NCI-H128 (cell line): ENCODE measurements around the gene PAQR8.

Experiments used
- DNase-seq: peaks from one replicate; lab custom pipeline; 2025; ENCODE audit not compliant: unreplicated experiment; lab: John Stamatoyannopoulos, UW

Gene PAQR8

DNA sequence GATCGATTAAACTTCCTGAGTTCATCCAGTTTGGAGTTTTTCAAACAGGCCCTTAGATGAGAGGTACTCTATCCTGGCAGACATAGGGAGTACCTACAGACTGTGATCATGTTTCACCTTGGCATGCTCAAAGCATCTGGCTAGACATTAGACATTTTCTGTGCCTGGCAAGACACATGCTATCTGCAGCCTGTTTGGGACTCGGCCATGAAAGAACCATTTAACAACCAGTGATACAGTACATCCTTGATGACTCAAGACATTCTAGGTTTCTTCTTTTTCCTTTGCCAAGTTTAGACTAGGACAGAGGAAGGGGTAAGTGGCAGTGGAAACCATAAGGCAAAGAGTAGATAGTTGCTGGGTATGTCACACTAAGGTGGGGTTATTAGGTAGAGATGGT lies 15.4 kb upstream of the PAQR8 start:
- no peak for DNase-seq

DNA sequence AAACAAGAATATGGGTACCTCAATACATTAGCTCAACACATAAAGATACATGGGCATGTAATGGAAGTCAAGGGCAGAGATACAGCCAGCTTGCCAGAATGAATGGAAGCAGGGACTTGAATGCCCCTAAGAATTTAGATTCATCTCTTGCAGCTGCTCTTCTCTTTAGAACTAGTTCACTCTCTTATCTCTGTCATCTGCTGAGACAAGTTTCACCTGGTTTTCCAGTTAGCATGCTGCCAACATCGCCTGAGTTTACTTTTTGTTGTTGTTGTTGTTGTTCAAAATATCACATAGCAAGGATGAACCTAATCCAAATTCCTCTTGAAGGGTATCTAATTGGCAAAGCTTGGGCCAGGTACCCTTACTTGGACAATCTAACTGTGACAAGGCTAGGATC lies 14.1 kb upstream of the PAQR8 start:
- DNase-seq = no peak

DNA sequence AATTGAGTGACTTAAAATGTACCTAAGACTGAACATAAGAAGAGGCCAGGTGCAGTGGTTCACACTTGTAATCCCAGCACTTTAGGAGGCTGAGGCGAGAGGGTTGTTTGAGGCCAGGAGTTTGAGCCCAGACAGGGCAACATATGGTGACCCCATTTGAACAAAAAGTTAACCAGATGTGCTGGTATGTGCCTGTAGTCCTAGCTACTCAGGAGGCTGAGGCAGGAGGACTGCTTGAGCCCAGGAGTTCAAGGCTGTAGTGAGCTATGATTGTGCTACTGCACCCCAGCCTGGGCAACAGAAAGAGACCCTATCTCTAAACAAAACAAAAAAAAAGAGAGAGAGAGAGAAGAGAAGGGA lies 10.1 kb upstream of the PAQR8 start:
- no peak for DNase-seq

DNA sequence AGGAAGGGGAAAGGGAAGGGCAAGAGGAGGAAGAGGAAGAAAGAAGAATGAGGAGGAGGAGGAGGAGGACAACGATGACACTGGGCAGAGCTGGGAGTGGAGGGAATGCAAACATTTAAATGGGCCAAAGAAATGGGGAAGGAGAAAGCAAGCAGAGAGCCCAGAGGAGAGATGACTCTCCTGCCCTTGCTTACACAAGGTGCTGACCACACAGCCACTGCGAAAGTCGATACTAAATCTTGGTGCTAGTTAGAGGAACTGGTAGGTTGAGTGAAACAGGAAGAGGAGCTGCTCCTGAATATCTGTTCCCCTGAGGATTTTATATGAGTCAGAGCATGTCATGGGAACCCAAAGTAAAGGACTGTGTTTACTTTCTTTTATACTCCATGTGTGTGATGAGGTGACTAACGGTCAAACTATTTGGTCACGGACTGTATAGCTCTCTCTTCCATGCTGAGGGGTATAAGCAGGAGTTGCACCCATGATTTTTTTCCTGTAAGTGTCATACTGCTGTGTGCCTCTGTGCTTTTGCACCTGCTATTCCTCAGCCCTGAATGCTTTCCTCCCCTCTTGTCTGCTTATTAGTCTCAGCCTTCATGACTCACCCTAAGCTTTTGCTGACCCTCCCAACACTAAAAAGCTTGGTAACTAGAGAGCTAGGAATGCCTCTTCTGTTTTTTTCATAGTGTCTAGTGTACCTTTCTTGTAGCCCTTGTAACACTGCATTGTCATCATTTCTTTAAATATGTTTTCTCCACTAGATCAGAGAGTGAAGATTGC lies 9.5 kb upstream of the PAQR8 start:
- DNase-seq = peak; percentile 2

DNA sequence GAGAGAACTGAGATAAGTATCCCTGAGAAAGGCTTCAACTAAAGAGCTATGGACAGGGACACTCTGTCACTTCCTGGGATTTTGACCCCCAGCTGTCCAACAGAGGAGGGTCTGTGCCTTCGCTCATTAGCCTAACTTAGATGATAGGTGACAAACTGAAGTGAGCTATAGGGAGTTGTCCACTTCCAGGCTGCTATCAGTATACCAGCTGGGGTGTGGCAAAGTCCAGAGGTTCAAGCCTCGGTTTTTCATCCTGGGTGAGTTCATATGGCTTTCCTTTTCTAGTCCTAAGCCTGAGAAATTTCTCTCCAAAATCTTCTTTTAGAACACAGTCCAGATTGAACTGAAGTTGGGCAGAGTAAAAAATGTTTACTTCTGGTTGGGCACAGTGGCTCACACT lies 5.9 kb upstream of the PAQR8 start:
- DNase-seq = no peak

DNA sequence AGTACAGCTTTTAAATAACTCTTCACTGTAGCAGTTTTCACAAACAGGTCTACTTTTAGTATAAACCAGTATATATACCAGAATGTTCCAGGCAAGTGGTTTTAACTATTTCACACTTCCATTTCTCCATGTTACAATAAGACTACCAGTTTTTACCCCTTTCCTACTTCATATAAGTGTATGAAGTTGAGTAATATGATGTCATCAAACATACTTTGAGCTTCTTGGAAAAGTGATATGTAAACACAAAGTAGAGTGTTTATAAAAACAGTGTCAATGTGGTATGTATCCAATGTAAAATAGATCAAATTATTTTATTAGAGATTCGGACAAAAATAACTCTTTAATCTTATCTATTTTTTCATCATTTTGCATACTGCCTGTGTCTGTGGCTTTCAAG lies 2.5 kb upstream of the PAQR8 start:
- no peak for DNase-seq

DNA sequence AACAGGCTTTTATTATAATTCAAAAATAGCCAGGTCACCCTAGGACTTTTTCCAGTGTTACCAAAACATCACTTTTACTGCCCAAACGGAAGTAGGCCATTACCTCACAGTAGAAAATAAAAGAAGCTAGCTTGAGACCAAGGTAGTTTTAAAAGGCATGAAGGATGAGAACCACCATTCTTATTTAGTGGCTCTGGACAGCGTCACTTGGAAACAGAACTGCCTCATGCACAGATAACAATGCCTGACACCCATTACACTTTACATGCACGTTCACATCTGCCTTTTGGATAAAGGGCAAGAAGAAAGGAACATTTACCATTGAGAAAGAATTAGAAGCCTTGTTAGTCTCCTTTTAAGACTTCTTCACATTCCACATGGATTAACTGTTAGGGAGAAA lies 1.9 kb upstream of the PAQR8 start:
- DNase-seq = no peak

DNA sequence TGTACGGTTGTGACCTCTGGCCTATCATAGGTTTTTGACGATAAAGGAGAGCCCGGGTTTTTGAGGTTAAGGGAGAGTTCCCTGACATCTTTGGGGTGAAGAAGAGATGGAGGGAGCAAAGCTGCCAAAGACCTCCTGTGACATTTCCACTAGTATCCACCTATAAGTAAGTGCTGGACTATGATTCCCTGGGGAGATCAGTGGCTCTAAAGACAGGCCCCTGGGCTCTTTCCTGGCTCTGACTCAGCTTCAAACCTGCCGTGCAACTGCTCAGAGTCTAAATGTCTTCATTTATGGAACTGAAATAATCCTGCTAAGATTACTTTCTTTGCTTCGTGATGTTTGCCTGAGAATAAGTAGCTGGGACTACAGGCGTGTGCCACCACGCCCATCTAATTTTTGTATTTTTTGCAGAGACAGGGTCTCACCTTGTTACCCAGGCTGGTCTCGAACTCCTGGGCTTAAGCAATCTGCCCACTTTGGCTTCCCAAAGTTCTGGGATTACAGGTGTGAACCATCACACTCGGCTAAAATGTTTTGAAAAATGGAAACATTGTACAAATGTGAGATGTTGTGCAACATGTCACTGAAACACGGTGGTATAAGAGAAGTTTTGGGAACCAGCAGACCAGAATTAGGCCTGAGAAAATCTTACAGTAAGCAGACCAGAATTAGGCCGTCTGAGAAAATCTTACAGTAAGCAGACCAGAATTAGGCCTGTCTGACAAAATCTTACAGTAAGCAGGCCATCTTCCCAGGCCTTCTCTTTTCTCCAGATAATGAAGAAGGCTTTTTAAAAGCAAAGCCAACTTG lies 1.1 kb upstream of the PAQR8 start:
- DNase-seq = no peak

DNA sequence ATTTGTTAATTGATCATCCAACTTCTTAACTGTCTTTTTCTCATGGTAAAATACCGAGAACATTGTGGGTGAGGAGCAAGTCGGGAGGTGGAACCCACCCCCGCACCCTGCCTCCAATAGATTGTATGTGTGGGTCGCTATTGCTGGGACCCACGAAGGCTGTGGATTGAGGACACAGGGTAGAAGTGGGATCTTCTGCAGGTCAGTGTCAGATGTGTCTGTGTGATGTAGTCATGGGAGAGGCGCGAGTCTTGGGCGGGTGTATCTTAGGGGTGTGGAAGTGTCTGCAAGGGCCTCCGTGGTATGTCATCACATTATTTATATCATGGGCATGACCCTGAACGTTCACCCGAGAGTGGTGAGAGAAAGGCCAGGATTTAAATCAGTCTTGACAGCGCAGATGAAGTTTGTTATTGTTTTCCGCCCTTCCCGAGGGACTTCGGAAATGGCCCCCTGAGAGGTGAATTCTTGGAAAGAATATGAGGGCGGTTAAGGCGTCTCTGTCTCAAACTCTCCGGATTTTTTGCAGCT lies 472 bp upstream of the PAQR8 start:
- no peak for DNase-seq

DNA sequence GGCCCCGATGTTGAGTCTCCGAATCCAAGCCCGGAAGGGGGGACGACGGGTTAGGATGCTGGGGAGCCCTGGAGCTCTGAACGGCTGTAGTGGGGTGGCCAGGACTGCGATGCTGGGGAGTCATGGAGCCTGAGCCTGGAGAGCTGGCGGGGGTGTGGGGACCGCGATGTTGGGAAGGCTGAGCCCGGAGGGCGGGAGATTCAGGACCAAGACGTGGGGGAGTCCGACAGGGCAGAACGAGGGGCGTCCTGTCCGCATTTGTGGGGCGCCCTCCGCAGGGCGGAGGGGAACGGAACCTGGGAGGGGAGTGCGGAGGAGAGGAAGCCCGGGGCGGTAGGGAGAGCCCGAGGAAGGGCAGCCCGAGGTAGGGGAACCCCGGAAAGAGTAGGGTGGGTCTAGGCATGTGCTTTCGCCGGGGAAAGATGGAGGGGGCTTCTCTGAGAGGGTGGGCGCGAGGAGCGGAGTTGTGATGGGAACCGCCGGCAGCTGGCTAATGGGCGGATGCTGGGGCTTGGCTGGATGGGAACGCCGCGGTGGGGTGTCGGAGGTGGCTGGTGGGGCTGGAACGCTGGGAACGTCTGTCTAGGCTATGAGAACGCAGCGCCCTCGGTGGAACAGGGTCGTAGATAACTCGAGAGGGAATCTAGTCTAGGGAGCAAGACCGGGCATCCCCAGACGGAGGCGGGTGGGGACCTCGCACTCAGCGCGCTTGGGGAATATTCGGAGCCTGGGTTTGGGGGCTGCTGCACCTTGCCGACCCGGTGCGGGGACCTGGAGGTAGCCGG lies 684 bp downstream of the PAQR8 start:
- peak; percentile 23 for DNase-seq

DNA sequence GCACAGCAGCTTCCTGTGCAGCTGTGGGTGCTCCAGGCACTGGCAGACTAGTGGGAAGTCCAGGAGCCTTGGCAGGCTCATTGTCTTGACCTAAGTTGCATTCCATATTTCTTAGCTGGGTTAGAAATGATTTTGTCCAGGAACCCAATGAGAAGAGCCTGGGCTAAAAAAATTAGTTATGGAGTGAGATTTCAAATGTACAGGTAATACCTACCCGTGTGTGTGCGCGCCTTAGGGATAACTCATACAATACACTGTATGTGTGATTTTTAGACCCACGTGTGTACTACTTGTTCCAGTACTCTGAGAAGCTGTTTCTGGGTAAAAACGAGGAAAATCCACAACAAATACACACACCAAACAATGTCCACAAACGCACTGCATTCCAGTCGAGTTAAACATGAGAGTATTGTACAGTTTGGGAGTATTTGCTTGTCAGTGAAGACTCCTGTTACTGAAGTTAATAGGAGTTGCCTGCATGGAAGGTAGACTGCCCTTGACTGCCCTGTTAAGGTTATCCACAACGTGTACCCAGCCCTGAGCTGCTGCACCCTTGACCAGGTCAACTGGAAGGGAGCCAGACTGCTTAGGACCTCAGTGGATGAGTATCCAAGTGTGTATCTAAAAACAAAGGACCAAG lies 1.4 kb downstream of the PAQR8 start:
- no peak for DNase-seq

DNA sequence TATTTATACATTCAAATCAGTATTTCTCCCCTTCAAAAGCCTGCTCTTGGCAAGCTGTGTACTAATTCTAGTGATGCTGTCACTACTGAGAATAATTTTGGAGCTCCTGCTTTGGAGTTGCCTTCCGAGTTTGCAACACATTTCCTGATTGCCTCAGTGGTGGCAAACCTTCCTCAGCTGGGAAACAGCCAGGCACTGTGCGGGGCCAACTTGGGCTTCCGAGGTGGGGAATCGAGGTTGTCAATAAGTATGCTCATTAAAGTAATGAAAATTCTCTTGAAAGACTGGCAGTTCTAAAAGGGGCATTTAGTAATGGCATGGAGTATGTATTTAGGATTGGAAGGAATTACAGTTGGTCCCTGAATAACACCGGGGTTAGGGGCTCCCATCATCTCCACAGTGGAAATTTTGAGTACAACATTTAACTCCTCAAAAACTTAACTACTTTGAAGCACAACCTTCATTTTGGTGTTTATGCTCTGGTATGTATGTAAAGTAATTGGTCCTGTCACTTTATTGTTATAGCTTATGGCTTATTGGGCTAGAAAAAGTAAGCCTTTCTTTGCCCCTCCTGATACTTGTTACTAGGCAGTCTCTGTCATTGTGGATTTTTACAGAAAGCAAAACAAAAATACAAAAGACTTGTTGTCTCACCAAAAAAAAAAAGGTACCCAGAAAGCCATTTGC lies 2.7 kb downstream of the PAQR8 start:
- DNase-seq = no peak

DNA sequence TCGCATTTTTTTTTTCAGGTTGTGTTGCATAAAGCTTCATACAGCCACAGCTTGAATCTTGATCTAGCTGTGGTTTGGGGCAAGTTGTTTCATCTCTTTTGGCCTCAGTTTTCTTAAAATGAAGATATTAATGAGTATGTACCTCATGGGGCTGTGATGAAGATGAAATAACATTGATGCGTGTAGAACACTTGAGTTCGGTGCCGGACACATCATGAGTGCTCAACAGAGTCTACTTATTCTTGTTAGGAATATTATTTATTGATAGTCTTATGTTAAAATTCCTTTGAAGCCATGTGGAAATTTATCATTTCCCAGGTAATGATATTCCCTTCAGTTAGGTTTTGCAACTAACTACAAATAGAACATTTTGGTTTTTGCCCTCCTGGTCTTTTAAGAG lies 3.4 kb downstream of the PAQR8 start:
- DNase-seq = no peak

DNA sequence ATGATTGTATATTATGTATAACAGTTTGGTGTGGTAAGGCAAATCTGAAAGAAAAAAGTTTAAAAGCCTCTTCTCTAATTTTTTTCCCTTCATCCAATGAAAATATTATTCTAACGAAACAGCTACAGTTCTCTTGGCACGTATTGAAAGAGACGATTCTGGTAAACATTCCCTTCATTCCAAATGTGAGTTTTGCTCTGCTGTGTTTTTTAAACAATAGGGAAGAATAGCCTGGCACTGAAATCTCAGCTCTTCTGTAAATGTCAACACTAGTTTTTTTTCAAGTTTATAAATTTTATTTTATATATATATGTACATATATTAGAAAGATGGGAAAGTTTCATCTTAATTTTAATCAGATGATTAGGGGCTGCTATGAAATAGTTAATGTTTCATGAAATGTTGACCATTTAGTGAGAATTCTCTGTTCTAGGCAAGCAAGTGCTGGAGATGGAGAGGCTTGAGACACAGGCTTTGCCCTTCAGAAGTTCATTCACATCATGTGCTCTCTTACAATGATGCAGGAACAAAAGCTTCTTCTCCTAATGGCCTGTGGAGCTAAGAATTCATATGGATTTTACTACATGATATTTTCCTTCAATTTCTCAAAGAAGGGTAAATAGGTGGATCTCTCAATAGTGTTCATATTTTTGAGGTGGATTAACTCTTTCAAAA lies 4.1 kb downstream of the PAQR8 start:
- no peak for DNase-seq

DNA sequence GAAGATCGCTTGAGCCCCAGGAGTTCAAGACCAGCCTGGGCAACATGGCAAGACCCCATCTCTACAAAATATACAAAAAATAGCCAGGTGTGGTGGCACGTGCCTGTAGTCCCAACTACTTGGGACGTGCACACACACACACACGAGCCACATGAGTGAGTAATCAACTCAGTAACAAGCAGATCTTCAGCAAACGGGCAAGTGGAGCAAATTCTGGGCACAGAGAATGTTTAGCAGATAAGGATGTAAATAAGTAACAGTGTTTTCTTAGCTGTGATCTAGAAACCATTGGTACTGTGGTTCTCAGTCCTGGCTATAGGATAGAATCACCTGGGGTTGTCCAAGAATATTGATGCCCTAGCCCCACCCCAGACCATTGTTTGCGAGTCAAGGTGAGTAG lies 6.1 kb downstream of the PAQR8 start:
- DNase-seq = no peak

DNA sequence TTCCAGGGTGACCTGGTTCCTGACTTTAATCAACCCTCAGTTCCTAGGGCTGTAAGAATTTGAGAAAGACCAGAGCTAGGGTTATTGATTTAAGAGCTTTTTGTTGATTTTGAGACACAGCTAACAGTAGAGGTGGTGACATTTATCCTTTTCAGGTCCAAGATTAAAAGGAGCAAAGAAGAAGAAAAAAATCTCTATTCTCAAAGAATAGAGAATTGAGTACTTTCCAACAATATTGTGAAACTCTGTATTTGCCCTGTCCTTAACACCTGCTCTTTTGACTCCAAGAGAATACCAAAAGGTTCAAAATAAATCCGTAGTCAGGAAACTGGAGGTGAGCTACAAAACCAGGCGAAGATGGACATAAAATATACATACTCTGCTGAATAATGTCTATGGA lies 7.3 kb downstream of the PAQR8 start:
- DNase-seq = no peak

DNA sequence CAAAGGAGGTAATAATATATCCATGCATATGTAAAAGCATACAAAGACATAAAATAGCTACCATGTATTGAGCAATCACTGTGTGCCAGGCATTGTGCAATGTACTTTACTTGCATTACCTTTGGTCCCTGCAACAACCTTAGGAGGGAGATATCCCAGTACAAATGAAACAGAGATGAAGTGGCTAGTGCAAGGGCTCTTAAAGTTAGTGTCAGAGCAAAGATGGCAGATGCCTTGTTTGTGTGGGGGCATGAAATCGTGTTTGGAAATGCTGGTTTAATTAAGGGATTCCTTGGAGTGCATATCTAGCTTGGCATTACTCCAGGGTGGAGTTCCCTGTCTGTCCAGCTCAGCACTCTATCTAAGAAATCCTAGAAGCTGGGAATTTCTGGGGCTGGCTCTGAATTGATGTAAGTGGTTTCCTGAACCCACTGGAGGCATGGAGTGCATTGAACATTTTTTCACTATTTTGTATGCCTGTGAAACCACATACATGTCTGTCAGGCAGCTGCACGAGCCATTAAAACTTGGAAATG lies 9.8 kb downstream of the PAQR8 start:
- DNase-seq = no peak

DNA sequence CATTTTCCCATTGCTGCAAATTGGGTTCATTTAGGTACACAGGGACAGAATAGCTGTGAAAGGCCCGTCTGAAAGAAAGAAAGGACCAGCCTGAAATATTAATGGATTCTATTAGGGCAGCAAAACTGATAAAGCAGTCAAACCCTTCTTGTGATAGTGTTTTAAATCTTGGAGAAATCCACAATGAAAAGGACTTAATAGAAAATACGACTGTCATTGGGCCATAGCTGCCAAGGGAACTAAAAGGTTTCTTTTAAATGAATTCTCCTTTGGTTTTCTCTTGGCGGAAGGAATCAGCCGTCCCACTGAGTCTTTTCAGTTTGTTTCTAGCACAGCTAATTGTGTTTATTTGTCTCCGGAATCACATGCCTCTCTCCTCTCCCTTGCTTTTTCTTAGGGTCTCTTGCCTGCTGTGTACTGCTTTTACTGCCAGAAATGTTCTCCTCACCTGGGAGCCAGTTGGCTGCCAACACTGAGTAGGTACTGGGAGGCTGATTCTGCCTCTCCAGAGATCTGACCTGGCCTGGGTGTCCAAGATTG lies 11.3 kb downstream of the PAQR8 start:
- DNase-seq = no peak

DNA sequence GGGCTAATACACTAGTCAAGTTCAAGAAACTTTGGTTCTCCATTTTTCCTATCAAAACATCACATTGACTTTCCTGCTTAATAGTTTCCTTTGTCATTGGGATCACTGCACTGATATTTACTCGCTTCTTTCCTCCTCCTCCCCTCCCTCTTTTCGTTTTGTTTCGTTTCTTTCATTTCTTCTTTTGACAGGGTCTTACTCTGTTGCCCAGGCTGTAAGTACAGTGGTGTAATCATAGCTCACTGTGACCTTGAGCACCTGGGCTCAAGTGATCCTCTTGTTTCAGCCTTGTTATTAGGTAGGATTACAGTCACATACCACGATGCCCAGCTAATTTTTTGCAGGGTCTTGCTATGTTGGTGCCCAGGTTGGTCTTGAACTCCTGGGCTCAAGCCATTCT lies 12.3 kb downstream of the PAQR8 start:
- DNase-seq = no peak
